Measurements from ENCODE around the gene SEMA3D.

Gene SEMA3D

DNA sequence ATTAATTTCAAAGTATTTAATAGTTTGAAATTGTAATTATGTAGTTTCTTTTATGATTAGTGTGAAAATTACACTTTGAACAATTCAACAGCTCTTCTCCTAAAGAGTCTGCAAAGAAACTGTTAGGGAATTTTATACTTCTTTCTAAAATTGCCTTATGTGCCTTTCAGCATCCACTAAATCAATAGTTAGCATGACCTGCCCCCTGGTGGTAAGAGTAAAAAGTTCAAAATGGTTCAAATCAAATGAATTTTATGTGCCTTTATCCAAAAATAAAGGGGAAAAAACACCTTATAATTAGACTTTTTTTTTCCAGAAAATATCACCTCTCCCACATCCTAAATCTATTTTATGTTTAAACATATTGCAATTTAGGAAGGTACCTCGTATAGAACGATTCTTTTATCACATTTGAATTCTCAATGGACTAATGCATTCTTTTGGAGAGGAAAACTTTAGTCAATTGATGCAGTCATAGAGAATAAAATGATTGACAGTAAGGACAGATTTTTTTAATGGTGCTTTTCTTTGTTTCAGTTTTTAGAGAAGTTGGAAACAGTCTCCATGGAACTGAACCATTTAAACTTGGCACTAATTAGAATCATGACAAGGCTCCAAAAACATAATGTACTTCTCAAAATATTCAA is 163.7 kb downstream of the SEMA3D start:
- Histone ChIP-seq H3K9me3 (ENCODE audit: low read length) (no peaks in the 10 kb centered on the region), H3K27me3 (ENCODE audit: insufficient read depth, low read length) (no peaks in the 10 kb centered on the region), H3K4me3 (ENCODE audit: low read length) (no peak overlapping the region), H3K4me1 (ENCODE audit: insufficient read depth, low read length) (peaks cover 6% of the 10 kb centered on the region), H2AFZ (ENCODE audit: low read depth, low read length) (no peak overlapping the region), H3K36me3 (ENCODE audit: insufficient read depth, low read length) (no peaks in the 10 kb centered on the region)

DNA sequence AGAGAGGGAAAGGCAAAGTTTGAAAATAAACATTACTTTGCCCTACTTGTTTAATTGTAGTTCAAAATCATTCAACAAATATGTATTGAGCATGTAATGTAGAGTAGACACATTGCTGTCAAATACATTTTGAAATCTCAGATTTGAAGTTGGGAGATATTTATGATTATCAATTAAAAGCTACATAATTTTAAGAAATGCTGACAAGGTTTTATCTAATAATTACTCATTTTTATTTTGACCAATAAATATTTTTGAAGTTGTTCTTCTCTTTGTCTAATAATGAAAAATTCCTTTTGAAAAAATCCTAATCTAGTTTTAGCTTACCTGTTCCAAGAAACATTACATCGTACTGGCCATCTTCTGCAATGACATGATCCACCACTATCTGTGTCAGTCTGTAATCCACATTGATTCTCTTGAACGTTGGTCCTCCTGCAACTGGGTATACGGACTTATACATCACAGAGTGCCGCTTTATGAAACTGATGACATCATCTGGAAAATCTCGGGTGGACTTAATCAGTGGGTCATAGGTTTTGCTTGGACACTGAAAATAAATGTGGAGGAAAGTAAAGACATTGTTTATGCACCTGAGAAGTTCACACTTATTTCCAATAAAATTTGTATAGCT is 164.7 kb downstream of the SEMA3D start:
- Histone ChIP-seq H3K27me3 (ENCODE audit: insufficient read depth, low read length) (no peaks in the 10 kb centered on the region), H3K4me1 (ENCODE audit: insufficient read depth, low read length) (peaks cover 6% of the 10 kb centered on the region), H2AFZ (ENCODE audit: low read depth, low read length) (no peak overlapping the region), H3K9me3 (ENCODE audit: low read length) (no peaks in the 10 kb centered on the region), H3K36me3 (ENCODE audit: insufficient read depth, low read length) (no peaks in the 10 kb centered on the region), H3K4me3 (ENCODE audit: low read length) (no peak overlapping the region)

DNA sequence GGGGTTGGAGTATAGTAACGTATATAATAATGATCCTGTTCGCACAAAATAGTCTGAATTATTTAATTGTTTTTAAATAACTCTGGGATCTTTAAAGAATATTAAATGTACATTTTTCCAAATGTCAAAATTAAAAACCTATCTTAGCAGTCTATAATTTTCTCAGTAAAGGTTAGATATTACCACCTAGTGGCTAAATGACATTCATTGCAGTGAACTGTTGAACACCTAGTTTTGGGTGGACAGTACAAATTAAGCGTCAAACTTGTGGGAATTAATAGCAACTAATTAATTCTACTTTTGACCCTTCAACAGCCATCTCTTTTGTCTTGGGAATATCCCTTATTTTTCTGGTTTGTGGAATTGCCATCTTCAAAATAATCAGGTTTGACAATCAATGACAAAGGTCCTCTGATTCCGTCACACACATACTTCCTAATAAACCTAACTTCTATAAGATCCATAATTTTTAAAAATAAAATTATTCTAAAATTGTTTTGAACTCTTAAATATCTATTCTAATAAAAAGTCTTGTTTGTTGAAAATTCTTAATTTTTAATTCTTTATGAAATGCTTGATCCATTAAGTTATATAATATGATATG is 165.7 kb downstream of the SEMA3D start:
- Histone ChIP-seq H3K9me3 (ENCODE audit: low read length) (no peaks in the 10 kb centered on the region), H3K4me1 (ENCODE audit: insufficient read depth, low read length) (peaks cover 6% of the 10 kb centered on the region), H2AFZ (ENCODE audit: low read depth, low read length) (no peak overlapping the region), H3K4me3 (ENCODE audit: low read length) (no peak overlapping the region), H3K27me3 (ENCODE audit: insufficient read depth, low read length) (no peaks in the 10 kb centered on the region), H3K36me3 (ENCODE audit: insufficient read depth, low read length) (no peaks in the 10 kb centered on the region)

DNA sequence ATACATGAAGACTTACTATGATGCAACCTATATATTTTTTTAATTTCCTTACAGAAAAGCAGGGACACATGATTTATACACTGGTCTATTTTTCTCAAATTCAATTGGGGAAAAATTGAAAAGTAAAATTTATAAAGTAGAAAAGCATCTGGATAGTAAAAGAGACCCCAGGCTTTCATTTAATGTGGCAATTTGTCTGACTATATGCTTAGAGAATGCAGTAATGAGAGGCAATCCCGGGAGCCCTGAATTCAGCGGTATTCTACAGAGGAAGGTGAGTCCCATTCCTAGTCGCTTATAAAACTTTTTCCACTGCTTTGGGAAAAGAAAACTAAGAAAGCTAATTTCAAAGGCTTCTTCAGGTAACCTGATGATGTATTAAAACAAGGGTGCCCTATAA is 167.1 kb downstream of the SEMA3D start:
- Histone ChIP-seq H3K4me1 (ENCODE audit: insufficient read depth, low read length) (peaks cover 6% of the 10 kb centered on the region), H2AFZ (ENCODE audit: low read depth, low read length) (no peak overlapping the region), H3K4me3 (ENCODE audit: low read length) (no peak overlapping the region), H3K9me3 (ENCODE audit: low read length) (no peaks in the 10 kb centered on the region), H3K27me3 (ENCODE audit: insufficient read depth, low read length) (no peaks in the 10 kb centered on the region), H3K36me3 (ENCODE audit: insufficient read depth, low read length) (no peaks in the 10 kb centered on the region)

DNA sequence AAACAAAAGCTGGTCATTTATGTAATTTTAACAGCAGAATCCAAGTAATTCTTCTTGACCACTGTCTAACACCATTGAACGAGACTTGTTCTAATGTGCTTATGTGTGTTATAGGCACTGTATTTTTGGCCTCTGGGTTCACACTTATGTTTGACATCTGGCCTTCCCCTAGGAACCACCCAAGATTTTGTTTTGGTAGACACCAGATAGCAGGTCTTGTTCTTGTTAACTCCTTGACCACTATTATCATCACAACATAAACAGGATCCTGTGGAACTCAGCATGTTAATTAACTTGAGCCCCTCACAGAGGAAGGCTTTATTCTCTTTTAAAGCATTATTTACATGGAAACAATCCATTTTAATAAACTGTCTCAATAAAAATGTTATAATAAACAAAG is 167.7 kb downstream of the SEMA3D start:
- H3K4me3 ChIP-seq (ENCODE audit: low read length): no peak overlapping the region

DNA sequence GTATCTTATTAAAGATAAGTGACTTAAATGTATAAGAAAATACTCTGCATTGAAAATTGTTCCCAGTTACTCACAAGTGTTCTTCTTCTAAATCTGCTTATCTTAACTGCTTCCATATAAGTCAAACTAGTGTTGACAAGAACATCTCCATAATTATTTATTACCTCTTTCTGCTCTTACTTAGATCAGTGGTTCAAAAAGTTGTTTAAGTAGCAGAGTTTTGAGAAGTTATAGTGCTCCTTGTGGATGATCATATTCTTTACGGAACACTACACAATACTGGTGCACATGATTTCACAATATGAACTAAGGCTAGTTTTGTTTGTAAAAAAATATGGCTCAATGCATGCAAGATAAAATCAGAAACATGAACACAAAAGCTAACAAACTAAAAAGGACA is 168.4 kb downstream of the SEMA3D start:
- H3K9me3 ChIP-seq (ENCODE audit: low read length): no peaks in the 10 kb centered on the region
- H3K27me3 ChIP-seq (ENCODE audit: insufficient read depth, low read length): no peaks in the 10 kb centered on the region
- no peaks in the 10 kb centered on the region for H3K36me3 ChIP-seq (ENCODE audit: insufficient read depth, low read length)
- H2AFZ ChIP-seq (ENCODE audit: low read depth, low read length): no peak overlapping the region
- peaks cover 6% of the 10 kb centered on the region for H3K4me1 ChIP-seq (ENCODE audit: insufficient read depth, low read length)
- H3K4me3 ChIP-seq (ENCODE audit: low read length): no peak overlapping the region

More for the DNA sequence above, 167.7 kb downstream of the SEMA3D start:
- Histone ChIP-seq H3K27me3 (ENCODE audit: insufficient read depth, low read length) (no peaks in the 10 kb centered on the region), H2AFZ (ENCODE audit: low read depth, low read length) (no peak overlapping the region), H3K4me1 (ENCODE audit: insufficient read depth, low read length) (peaks cover 6% of the 10 kb centered on the region), H3K36me3 (ENCODE audit: insufficient read depth, low read length) (no peaks in the 10 kb centered on the region), H3K9me3 (ENCODE audit: low read length) (no peaks in the 10 kb centered on the region)

DNA sequence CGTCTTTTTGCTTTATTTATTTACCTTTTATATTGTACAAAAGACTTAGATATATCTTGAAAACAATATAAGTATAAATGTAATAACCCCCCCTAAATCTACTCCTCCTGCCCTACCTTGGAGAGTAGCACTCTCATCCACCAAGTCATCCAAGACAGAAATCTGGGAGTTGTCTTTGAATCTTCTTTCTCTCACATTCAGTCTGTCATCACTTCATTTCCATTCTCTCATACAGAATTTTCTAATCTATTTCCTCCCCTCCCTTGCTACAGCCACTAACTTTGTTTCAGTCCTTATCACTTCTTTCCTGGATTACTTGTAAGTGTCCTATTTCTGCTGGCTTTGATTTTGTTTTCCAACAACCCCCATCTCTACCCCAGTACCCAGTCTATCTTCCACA is 170.6 kb downstream of the SEMA3D start:
- no peaks in the 10 kb centered on the region for H3K27me3 ChIP-seq (ENCODE audit: insufficient read depth, low read length)
- no peak overlapping the region for H3K4me3 ChIP-seq (ENCODE audit: low read length)
- no peaks in the 10 kb centered on the region for H3K36me3 ChIP-seq (ENCODE audit: insufficient read depth, low read length)
- H3K4me1 ChIP-seq (ENCODE audit: insufficient read depth, low read length): peaks cover 4% of the 10 kb centered on the region
- H3K9me3 ChIP-seq (ENCODE audit: low read length): no peaks in the 10 kb centered on the region
- no peak overlapping the region for H2AFZ ChIP-seq (ENCODE audit: low read depth, low read length)

DNA sequence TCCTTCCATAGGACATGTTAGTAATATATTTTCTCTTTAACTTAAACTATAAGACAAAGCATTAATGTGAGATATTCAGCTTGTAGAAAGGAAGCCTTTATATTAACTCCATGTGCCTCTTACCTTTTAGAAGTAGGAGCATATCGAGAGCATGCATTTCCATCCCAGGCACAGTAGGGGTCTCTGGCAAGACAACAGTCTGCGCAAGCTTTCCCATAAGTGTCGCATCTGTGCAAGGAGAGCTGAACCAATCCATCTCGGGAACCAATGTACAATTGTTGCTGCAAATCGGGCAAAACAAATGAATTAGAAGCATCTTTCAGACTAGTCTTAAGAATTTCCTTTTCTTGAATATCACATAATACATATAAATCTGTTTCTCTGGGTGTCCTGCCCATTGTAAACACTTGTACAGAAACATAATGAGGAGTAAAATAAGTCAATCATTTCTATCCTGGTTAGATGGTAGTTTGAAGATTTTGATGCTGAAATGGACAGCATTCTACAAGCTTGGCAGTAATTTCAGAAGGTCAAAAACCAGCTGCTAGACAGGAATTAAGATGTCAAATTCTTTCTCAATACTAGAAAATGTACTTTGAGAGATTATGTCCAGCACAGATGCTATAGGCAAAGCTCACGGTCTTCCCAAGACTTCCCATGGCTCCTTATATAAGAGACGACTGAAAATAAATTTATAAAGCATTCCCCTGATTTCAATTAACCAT is 171.8 kb downstream of the SEMA3D start:
- Histone ChIP-seq H2AFZ (ENCODE audit: low read depth, low read length) (no peak overlapping the region), H3K9me3 (ENCODE audit: low read length) (no peaks in the 10 kb centered on the region), H3K4me1 (ENCODE audit: insufficient read depth, low read length) (peaks cover 4% of the 10 kb centered on the region), H3K27me3 (ENCODE audit: insufficient read depth, low read length) (no peaks in the 10 kb centered on the region), H3K4me3 (ENCODE audit: low read length) (no peak overlapping the region), H3K36me3 (ENCODE audit: insufficient read depth, low read length) (no peaks in the 10 kb centered on the region)

DNA sequence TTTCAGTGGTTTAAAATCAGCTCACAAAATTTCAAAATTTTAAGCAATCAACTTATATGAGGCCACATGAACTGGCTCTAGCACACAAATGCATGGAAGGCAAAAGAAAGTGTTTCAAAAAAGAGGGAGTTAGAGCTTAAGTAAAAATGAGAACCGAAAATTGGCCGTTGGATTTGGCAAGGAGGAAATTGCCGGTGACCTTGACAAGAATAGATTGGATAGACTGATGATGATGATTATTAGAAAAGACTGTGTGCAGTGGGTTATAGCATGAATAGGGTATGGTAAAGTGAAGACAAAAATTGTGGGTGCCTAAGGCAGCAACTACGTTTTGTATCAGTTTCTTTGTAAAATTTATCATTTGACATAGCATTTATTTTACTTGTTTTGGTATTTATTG is 175.7 kb downstream of the SEMA3D start:
- H3K27me3 ChIP-seq (ENCODE audit: insufficient read depth, low read length): no peaks in the 10 kb centered on the region
- H2AFZ ChIP-seq (ENCODE audit: low read depth, low read length): no peak overlapping the region
- no peaks in the 10 kb centered on the region for H3K9me3 ChIP-seq (ENCODE audit: low read length)
- no peaks in the 10 kb centered on the region for H3K4me1 ChIP-seq (ENCODE audit: insufficient read depth, low read length)
- H3K36me3 ChIP-seq (ENCODE audit: insufficient read depth, low read length): no peaks in the 10 kb centered on the region
- H3K4me3 ChIP-seq (ENCODE audit: low read length): no peak overlapping the region

DNA sequence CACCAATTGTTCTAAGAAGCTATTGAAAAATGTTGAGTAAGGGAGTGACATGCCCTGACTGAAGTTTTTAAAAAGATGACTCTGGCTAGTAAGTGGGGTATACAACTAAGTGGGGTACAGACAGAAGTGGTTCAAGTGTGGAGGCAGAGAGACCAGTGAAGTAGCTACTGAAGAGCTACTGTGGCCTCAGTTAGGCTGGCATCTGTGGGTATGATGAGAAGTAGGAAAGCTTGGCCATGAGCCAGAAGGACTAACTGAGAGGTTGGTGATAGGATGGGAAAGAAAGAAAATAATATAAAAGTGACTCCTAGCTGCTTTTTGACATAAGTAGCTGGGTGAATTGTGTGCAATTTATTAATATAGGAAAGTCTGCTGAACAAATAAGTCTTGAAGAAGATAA is 176.6 kb downstream of the SEMA3D start:
- no peaks in the 10 kb centered on the region for H3K36me3 ChIP-seq (ENCODE audit: insufficient read depth, low read length)
- H3K9me3 ChIP-seq (ENCODE audit: low read length): no peaks in the 10 kb centered on the region
- no peak overlapping the region for H2AFZ ChIP-seq (ENCODE audit: low read depth, low read length)
- H3K4me1 ChIP-seq (ENCODE audit: insufficient read depth, low read length): no peaks in the 10 kb centered on the region
- H3K27me3 ChIP-seq (ENCODE audit: insufficient read depth, low read length): no peaks in the 10 kb centered on the region
- H3K4me3 ChIP-seq (ENCODE audit: low read length): no peak overlapping the region

DNA sequence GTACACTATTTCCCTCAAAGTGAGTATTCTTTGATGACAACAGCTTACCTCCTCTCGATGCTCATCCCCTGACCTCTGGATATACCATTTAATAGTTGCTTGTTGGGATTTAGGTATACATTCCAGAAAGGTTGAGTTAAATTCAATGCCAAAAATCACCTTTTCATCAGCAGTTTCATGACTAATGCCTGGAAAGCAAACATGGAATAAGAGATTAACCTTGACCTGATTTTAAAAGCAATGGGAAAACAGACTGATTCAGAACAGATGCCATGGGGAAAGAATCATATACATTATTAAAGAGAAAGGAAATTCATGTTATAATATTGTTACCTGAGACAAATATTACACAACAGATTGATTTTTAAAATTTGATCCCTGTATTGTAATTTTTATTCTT is 180.1 kb downstream of the SEMA3D start:
- no peak overlapping the region for H3K4me3 ChIP-seq (ENCODE audit: low read length)
- H2AFZ ChIP-seq (ENCODE audit: low read depth, low read length): no peak overlapping the region
- H3K4me1 ChIP-seq (ENCODE audit: insufficient read depth, low read length): no peaks in the 10 kb centered on the region
- no peaks in the 10 kb centered on the region for H3K9me3 ChIP-seq (ENCODE audit: low read length)
- no peaks in the 10 kb centered on the region for H3K36me3 ChIP-seq (ENCODE audit: insufficient read depth, low read length)
- no peaks in the 10 kb centered on the region for H3K27me3 ChIP-seq (ENCODE audit: insufficient read depth, low read length)

DNA sequence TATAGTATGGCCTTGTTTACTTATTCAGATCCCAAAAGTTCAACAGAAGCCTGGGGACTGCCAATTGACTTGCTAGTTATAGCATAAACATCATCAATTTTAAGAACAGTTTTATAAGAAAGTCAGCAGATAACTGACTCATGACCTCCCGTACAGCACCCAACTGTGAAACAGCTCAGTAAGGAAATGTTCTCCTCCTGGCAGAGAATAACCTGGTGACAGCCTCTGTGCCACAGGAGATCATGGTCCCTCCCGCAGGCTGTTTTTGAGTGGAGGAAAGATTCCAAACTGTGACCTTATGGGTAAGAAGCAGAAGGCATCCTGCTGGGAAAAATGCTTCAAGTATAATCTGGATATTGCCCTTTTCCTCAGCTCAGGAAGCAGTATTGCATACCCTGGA is 182.5 kb downstream of the SEMA3D start:
- no peaks in the 10 kb centered on the region for H3K27me3 ChIP-seq (ENCODE audit: insufficient read depth, low read length)
- H3K4me3 ChIP-seq (ENCODE audit: low read length): no peak overlapping the region
- no peak overlapping the region for H2AFZ ChIP-seq (ENCODE audit: low read depth, low read length)
- no peaks in the 10 kb centered on the region for H3K9me3 ChIP-seq (ENCODE audit: low read length)
- no peaks in the 10 kb centered on the region for H3K4me1 ChIP-seq (ENCODE audit: insufficient read depth, low read length)
- H3K36me3 ChIP-seq (ENCODE audit: insufficient read depth, low read length): no peaks in the 10 kb centered on the region

Measured in neuron (in vitro differentiated cells).